Measurements from ENCODE around the gene GMIP. TPM values are rescaled to one million over a fixed set of nuclear protein-coding genes. Genes with fewer than 3 reads are reported as not detected.

The GMIP gene
- total and polyA plus RNA-seq, 3 donors from 2014 or later: 8.8 to 15.2 (median 13.4) TPM

GRCh38 chr19:19634516-19635312 lies 8.7 kb downstream of the GMIP start:
- no peak overlapping the region for H3K27ac ChIP-seq
- intact Hi-C loops (cut with DNase I; ENCODE audit: low total_unique reads): no loop called here
- DNase-seq: no peak
- no peaks in the 10 kb centered on the region for H3K27me3 ChIP-seq
- no peak overlapping the region for H3K4me3 ChIP-seq
- 91 to 96% methylated on average over 26 to 36 of the region's 36 CpGs for WGBS, 2 donors
- no peaks in the 10 kb centered on the region for H3K9me3 ChIP-seq
- H3K4me1 ChIP-seq: no peaks in the 10 kb centered on the region
- TF ChIP-seq CTCF (IDR thresholded peaks at IDR 0.05): no peak
- TF ChIP-seq POLR2A (IDR thresholded peaks at IDR 0.05): no peak
- no peaks in the 10 kb centered on the region for H3K36me3 ChIP-seq (ENCODE audit: low read depth, missing control alignments)

- Histone ChIP-seq H3K27me3 (no peaks in the 10 kb centered on the region), H3K27ac (no peak overlapping the region), H3K4me1 (peaks cover 6% of the 10 kb centered on the region), H3K36me3 (ENCODE audit: low read depth, missing control alignments) (no peaks in the 10 kb centered on the region), H3K4me3 (no peak overlapping the region), H3K9me3 (no peaks in the 10 kb centered on the region)
- 92 to 95% methylated on average over 8 to 22 of the region's 22 CpGs for WGBS, 2 donors
- intact Hi-C loops (cut with DNase I; ENCODE audit: low total_unique reads): no loop called here
- no peak for TF ChIP-seq CTCF (IDR thresholded peaks at IDR 0.05)
- no peak for TF ChIP-seq POLR2A (IDR thresholded peaks at IDR 0.05)
- no peak for DNase-seq
Measured at GRCh38 chr19:19633711-19634515, 9.5 kb downstream of the GMIP start.

- Histone ChIP-seq H3K9me3 (no peaks in the 10 kb centered on the region), H3K4me3 (no peak overlapping the region), H3K27me3 (no peaks in the 10 kb centered on the region), H3K27ac (no peak overlapping the region), H3K36me3 (ENCODE audit: low read depth, missing control alignments) (no peaks in the 10 kb centered on the region), H3K4me1 (peaks cover 10% of the 10 kb centered on the region)
- TF ChIP-seq CTCF (IDR thresholded peaks at IDR 0.05) (no peak), POLR2A (IDR thresholded peaks at IDR 0.05) (no peak)
- intact Hi-C loops (cut with DNase I; ENCODE audit: low total_unique reads): no loop called here
- no peak for DNase-seq
- WGBS, 2 donors: 73 to 85% methylated on average over 5 of the region's 5 CpGs
Measured at GRCh38 chr19:19632661-19633060, 10.8 kb downstream of the GMIP start.

- Histone ChIP-seq H3K4me1 (peaks cover 17% of the 10 kb centered on the region), H3K27ac (peak overlapping the region; percentile 56 to 65), H3K4me3 (no peak overlapping the region), H3K36me3 (ENCODE audit: low read depth, missing control alignments) (no peaks in the 10 kb centered on the region), H3K9me3 (no peaks in the 10 kb centered on the region), H3K27me3 (no peaks in the 10 kb centered on the region)
- peak; percentile 66 for DNase-seq
- 64 to 77% methylated on average over 3 to 7 of the region's 7 CpGs for WGBS, 2 donors
- TF ChIP-seq CTCF (IDR thresholded peaks at IDR 0.05) (no peak), POLR2A (IDR thresholded peaks at IDR 0.05) (no peak)
- intact Hi-C loops (cut with DNase I; ENCODE audit: low total_unique reads): no loop called here
Measured at GRCh38 chr19:19631346-19631745, 12.1 kb downstream of the GMIP start.

Data from testis (tissue), 3 donors.